ENCODE data around the gene MIPOL1.

DNA sequence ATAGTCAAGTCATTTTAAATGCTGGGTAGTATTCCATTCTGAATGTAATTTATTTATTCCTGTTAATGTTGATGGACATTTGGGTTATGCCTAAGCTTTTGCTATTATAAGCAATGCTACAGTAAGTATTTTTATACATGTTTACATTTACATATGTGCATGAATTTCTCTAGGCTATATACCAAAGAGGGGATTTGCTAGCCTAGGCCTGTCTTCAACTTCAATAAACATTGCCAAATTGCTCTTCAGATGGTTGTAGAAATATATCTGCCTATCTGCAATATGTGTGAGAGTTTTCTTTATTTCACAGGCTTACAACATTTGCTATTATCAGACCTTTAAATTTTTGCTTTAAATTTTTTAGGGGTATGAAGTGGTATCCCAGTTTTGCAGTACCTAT lies 87.0 kb downstream of the MIPOL1 start:
- no peak for TF ChIP-seq POLR2A (IDR thresholded peaks at IDR 0.05; ENCODE audit: insufficient read depth in 1 of 2, low read depth in 2 of 2, low read length in 2 of 2)
- TF ChIP-seq SUZ12 (IDR thresholded peaks at IDR 0.05; ENCODE audit: low read depth, low read length) = no peak
- no peak for TF ChIP-seq SRSF9 (IDR thresholded peaks at IDR 0.05; ENCODE audit: borderline replicate concordance, insufficient read depth, low read depth, low read length, poor library complexity, severe bottlenecking)
